GM13976 (cell line): ENCODE measurements around the gene ATG9A.

ENCODE experiments used
- DNase-seq: peaks from one replicate; pipeline ENCODE4 v3.0.0; 2012; ENCODE audit warnings: low spot score
- in situ Hi-C: fragments of 300-500 bp; cut with MboI; formaldehyde crosslinking; loops from one replicate; pipeline ENCODE4 v1.12.0; 2022; ENCODE audit warnings: low sequenced_read_pairs, mixed read lengths, inconsistent platforms; ENCODE audit not compliant: unreplicated experiment
- TF ChIP-seq, protein P1 (sequence below): IDR thresholded peaks from 2 replicates; pipeline ENCODE4 v1.5.1; 2012; ENCODE audit warnings: borderline replicate concordance, mild to moderate bottlenecking; ENCODE audit not compliant: insufficient read depth; ENCODE audit errors: extremely low read depth, missing control alignments, control extremely low read depth

Gene ATG9A

DNA sequence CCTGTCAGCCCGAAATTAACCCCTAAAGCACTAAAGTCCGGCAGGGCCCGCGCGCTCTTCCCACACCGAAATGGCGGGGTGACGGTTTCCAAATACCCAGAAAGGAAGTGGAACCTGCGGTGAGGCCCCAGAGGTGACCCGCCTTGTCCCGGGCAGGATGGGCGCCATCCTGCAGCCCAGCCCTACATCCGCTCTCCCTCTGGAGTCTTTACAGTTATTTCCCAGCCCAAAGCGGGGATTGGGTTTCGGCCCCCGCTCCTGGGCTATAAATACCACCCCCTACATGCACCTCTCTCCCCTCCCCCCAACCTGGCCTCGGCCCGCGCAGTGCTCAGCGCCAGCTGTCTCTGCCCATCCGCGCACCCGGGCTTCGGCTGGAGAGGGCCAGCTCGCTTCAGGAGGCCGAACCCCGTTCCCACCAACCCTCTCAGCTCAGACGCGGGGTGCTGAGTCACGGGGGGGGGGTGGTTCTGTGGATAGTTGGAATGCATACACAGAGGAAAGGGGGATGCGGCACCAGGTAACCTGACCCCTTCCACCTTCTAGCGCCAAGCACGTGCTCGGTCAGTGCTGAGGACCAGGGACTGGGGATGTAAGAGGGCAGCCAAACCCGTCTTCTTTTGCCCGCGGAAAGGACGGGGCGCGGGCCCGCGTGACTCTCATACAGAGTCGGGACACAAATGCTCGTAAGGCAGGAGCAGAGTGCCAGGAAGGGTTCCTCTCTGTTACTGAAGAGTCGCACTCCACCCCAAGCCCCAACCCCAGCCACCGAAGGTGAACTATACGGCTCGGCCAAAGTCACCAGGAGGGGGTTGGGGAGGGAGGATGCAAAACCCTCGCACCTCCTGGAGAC, 23.7 kb upstream of the ATG9A start, which contains the start of gene TUBA4B:
Gene TUBA4B, plus strand, starts transcription at position 344 of the 853 bp plus-strand sequence. Its CDS starts 165 bp downstream, at position 509.
- DNase-seq, result peak; percentile 62
- in situ Hi-C loops, result no loop called here

DNA sequence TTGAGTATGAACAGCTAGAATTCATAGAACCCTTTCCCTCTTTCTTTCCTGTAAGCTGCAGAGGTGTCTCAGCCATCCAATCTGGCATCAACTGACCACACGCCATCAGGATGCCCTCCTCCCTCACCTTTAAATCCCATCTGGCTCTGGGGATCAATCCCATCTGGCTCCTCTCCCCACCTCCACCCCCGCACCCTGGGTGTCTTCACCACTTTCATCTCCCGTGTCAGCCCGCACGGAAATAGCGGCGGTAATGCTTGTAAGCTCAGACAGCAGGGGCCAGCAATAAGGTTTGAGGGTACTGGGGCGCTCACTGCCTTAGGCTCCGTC, 23.1 kb upstream of the ATG9A start:
- DNase-seq, result no peak
- TF ChIP-seq, protein P1, sequence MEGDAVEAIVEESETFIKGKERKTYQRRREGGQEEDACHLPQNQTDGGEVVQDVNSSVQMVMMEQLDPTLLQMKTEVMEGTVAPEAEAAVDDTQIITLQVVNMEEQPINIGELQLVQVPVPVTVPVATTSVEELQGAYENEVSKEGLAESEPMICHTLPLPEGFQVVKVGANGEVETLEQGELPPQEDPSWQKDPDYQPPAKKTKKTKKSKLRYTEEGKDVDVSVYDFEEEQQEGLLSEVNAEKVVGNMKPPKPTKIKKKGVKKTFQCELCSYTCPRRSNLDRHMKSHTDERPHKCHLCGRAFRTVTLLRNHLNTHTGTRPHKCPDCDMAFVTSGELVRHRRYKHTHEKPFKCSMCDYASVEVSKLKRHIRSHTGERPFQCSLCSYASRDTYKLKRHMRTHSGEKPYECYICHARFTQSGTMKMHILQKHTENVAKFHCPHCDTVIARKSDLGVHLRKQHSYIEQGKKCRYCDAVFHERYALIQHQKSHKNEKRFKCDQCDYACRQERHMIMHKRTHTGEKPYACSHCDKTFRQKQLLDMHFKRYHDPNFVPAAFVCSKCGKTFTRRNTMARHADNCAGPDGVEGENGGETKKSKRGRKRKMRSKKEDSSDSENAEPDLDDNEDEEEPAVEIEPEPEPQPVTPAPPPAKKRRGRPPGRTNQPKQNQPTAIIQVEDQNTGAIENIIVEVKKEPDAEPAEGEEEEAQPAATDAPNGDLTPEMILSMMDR, result no peak
- in situ Hi-C loops, result no loop called here

More for the DNA sequence above, 23.7 kb upstream of the ATG9A start, which contains the start of gene TUBA4B:
- TF ChIP-seq, protein P1, result no peak

DNA sequence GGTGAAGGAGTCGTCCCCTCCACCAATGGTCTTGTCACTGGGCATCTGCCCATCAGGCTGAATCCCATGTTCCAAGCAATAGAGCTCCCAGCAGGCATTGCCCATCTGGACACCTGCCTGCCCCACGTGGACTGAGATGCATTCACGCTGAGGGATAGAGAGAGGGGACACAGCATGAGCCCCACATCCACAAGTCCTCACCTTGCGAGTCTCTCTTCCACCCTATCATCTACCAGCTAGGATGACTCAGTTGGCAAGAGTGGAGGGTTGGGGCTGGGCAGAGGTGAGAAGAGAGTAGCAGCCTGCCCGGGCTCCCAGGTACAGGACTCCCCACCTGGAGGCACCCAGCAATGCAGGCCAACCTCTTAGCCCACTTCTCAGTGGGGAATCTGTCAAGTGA, 22.6 kb upstream of the ATG9A start:
- in situ Hi-C loops, result no loop called here
- TF ChIP-seq, protein P1, result no peak
- no peak for DNase-seq

DNA sequence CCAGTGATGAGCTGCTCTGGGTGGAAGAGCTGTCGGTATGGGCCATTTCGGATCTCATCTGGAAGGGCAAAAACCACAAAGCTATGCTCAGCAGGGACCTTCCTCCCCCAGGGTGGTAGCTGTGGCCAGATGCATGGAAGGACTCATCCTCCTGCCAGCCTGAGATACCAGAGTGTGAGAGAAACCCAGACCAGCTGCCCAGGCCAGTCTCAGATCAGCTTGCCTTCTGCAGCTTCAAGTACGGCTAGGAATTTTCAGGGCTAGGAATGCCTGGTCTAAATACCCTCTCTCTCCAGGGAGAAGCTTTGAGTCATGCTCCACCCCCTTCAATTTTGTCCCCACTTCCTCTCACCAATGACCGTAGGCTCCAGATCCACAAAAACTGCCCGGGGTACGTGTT, 22.2 kb upstream of the ATG9A start:
- no peak for DNase-seq
- TF ChIP-seq, protein P1, result no peak
- in situ Hi-C loops, result no loop called here

DNA sequence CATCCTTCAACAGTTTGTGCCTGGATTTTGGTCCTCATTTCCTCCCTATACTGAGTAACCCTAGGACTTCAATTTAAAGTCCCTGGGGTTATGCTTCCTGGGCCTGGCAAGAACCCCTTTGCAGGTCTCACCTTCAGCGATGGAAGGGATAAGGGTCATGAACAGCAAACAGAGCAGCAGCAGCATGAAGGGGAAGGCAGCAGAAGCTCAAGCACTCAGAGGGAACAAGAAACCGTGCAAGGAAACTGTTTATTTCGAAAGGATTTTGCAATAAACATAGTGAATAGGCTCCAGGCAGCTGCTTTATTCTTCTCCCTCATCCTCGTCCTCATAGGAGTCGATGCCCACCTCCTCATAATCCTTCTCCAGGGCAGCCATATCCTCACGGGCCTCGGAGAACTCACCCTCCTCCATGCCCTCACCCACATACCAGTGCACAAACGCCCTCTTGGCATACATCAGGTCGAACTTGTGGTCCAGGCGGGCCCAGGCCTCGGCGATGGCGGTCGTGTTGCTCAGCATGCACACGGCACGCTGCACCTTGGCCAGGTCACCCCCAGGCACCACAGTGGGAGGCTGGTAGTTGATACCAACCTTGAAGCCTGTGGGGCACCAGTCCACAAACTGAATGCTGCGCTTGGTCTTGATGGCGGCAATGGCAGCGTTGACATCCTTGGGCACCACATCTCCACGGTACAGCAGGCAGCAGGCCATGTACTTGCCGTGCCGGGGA, 20.8 kb upstream of the ATG9A start:
- in situ Hi-C loops, result no loop called here
- TF ChIP-seq, protein P1, result no peak
- DNase-seq, result no peak

DNA sequence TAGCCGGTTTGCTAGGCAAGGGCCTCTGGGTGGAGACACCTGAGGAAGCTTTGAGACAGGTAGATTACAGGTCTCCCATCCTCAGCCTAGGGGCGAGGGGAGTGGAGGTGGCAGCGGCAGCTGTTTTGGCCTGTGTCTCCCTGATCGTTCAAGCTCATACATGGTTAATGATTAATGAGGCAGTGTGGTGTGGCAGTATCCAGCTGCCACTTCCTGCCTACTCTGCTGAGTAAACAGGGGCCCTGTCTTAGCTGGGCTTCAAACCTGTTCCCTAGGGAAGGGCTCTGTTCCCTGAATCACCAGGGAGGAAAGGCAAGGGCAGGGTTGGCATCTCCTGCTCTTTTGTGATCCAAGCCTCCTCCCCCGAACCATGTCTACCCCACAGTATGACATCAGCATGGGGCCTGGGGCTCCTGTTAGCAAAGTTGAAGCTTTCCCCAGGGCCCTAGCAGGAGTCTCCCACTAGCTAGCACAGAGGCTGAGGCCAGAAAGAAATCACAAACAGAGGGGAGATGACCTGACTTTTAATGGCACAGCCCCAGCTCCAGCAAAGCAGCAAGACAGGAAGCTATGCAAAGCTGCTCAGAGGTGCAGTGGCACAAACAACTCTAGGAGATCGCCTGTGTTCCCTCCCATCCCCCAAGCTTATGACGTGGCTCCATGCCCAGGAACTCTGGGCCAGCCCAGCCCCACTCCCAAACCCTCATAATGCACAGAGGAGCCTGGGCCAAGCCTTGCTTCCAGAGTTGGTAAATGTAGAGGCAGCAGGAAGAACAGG, 20.0 kb upstream of the ATG9A start:
- in situ Hi-C loops, result no loop called here
- TF ChIP-seq, protein P1, result no peak
- peak; percentile 40 for DNase-seq
